ENCODE results near the gene HERC2.
"Not testable (repeated sequence)": the region's sequence is repeated elsewhere in the genome, so short reads cannot be mapped to it uniquely, and the experiment has no call there.

DNA sequence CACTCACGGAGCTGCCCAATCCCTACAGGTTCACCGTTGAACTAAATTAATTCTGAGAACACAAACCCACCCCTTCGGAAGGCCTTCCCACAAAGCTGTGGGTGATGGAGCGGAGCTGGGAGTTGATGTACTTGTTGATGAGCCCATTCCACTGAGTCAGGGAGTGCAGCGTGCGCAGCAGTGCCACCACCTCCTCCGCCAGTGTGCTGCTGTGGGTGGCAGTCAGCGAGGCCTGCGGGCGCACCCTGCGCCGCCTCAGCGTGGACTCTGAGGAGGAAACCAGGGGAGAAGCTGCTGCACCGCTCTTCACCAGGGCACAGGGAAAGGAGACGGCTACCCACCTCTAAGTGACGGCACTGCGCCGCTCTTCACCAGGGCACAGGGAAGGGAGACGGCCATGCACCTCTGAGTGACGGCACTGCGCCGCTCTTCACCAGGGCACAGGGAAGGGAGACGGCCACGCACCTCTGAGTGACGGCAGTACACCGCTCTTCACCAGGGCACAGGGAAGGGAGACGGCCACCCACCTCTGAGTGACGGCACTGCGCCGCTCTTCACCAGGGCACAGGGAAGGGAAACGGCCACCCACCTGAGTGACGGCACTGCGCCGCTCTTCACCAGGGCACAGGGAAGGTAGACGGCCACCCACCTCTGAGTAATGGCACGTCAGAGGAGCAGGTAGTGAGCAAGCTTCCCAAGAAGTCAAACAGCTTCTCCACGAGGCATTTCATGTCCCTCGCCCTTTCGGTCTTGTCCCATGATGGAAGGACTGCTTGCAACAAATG is 107.8 kb downstream of the HERC2 start:
- TF ChIP-seq, protein P1, sequence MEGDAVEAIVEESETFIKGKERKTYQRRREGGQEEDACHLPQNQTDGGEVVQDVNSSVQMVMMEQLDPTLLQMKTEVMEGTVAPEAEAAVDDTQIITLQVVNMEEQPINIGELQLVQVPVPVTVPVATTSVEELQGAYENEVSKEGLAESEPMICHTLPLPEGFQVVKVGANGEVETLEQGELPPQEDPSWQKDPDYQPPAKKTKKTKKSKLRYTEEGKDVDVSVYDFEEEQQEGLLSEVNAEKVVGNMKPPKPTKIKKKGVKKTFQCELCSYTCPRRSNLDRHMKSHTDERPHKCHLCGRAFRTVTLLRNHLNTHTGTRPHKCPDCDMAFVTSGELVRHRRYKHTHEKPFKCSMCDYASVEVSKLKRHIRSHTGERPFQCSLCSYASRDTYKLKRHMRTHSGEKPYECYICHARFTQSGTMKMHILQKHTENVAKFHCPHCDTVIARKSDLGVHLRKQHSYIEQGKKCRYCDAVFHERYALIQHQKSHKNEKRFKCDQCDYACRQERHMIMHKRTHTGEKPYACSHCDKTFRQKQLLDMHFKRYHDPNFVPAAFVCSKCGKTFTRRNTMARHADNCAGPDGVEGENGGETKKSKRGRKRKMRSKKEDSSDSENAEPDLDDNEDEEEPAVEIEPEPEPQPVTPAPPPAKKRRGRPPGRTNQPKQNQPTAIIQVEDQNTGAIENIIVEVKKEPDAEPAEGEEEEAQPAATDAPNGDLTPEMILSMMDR (IDR thresholded peaks at IDR 0.05): not testable (repeated sequence)
- not testable (repeated sequence) for TF ChIP-seq POLR2A (IDR thresholded peaks at IDR 0.05)
